ENCODE data around the gene SMPD2. TPM values are rescaled to one million over a fixed set of nuclear protein-coding genes. Genes with fewer than 3 reads are reported as not detected.

Gene SMPD2
- total and polyA plus RNA-seq, 9 of the 15 experiments (the other 6 are each of a cell fraction or from before 2014, with no cell fraction given) = 0.13 to 21.8 (median 18.3) TPM

DNA sequence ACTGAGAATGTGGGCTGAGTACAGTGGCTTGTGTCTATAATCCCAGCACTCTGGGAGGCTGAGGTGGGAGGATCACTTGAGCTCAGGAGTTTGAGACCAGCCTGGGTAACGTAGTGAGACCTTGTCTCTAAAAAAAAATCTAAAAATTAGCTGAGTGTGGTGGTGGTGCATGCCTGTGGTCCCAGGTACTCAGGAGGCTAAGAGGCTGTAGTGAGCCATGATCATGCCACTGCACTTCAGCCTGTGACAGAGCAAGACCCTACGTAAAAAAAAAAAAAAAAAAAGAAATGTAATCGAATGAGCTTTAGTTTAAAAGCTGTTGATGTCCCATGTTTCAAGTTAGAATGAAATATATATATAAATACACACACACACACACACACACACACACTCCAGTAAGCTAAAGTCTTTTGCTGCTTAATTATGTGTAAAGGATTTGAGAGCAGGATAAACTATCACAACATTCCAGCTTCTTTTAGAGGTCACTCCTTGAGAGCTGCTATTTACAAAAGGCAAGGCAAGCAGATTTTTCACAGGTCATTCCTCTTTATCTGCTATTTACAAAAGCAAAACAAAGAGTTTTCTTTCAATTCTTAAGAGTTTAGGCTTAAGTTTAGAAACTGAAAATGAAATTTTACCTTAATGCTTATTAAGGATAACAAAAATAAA is 19.8 kb downstream of the SMPD2 start (continued):
- no peak for TF ChIP-seq ZZZ3 (IDR thresholded peaks at IDR 0.05)
- TF ChIP-seq FOXK2 (conservative IDR thresholded peaks at IDR 0.05 in 1 of 2, IDR thresholded peaks at IDR 0.05 in 1 of 2; ENCODE audit: low read depth in 2 of 2) = no peak
- TF ChIP-seq, protein P1, sequence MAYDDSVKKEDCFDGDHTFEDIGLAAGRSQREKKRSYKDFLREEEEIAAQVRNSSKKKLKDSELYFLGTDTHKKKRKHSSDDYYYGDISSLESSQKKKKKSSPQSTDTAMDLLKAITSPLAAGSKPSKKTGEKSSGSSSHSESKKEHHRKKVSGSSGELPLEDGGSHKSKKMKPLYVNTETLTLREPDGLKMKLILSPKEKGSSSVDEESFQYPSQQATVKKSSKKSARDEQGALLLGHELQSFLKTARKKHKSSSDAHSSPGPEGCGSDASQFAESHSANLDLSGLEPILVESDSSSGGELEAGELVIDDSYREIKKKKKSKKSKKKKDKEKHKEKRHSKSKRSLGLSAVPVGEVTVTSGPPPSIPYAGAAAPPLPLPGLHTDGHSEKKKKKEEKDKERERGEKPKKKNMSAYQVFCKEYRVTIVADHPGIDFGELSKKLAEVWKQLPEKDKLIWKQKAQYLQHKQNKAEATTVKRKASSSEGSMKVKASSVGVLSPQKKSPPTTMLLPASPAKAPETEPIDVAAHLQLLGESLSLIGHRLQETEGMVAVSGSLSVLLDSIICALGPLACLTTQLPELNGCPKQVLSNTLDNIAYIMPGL (CRISPR knock-in tag; IDR thresholded peaks at IDR 0.05) = no peak
- no peak for TF ChIP-seq HDGF (IDR thresholded peaks at IDR 0.05)
- TF ChIP-seq EZH2 (IDR thresholded peaks at IDR 0.05; ENCODE audit: borderline replicate concordance, low read depth, low read length) = no peak
- TF ChIP-seq TRIM28 (IDR thresholded peaks at IDR 0.05) = no peak
- no peak for TF ChIP-seq SRSF9 (IDR thresholded peaks at IDR 0.05; ENCODE audit: borderline replicate concordance, low read depth, low read length)
- TF ChIP-seq TAF7 (tag; IDR thresholded peaks at IDR 0.05) = no peak
- no peak for TF ChIP-seq RBM17 (IDR thresholded peaks at IDR 0.05; ENCODE audit: borderline replicate concordance, low read depth, low read length)
- no peak for TF ChIP-seq PHTF2 (CRISPR knock-in tag; IDR thresholded peaks at IDR 0.05)
- no peak for TF ChIP-seq ZNF41 (CRISPR knock-in tag; conservative IDR thresholded peaks at IDR 0.05)
- TF ChIP-seq, protein P2, sequence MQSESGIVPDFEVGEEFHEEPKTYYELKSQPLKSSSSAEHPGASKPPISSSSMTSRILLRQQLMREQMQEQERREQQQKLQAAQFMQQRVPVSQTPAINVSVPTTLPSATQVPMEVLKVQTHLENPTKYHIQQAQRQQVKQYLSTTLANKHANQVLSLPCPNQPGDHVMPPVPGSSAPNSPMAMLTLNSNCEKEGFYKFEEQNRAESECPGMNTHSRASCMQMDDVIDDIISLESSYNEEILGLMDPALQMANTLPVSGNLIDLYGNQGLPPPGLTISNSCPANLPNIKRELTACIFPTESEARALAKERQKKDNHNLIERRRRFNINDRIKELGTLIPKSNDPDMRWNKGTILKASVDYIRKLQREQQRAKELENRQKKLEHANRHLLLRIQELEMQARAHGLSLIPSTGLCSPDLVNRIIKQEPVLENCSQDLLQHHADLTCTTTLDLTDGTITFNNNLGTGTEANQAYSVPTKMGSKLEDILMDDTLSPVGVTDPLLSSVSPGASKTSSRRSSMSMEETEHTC (IDR thresholded peaks at IDR 0.05) = no peak
- no peak for TF ChIP-seq BRD4 (IDR thresholded peaks at IDR 0.05)
- TF ChIP-seq, protein P3, sequence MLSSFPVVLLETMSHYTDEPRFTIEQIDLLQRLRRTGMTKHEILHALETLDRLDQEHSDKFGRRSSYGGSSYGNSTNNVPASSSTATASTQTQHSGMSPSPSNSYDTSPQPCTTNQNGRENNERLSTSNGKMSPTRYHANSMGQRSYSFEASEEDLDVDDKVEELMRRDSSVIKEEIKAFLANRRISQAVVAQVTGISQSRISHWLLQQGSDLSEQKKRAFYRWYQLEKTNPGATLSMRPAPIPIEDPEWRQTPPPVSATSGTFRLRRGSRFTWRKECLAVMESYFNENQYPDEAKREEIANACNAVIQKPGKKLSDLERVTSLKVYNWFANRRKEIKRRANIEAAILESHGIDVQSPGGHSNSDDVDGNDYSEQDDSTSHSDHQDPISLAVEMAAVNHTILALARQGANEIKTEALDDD (IDR thresholded peaks at IDR 0.05) = no peak
